WERI-Rb-1 (cell line): Measurements from ENCODE around the gene ARHGAP24.

ENCODE experiments used
- DNase-seq: peaks from one replicate; pipeline ENCODE4 v3.0.0-alpha.2; 2020
- H3K27ac ChIP-seq: fragments of 250-450 bp; sonication (Bioruptor Pico); 2 replicates; pipeline ENCODE4 v1.5.1; 2020; ENCODE audit warnings: mild to moderate bottlenecking, moderate library complexity
- H3K27me3 ChIP-seq: fragments of 250-450 bp; sonication (Bioruptor Pico); 2 replicates; pipeline ENCODE4 v1.5.1; 2021; ENCODE audit warnings: mild to moderate bottlenecking, low read depth, moderate library complexity; ENCODE audit not compliant: insufficient read depth, severe bottlenecking
- H3K36me3 ChIP-seq: fragments of 250-450 bp; sonication (Bioruptor Pico); 2 replicates; pipeline ENCODE4 v1.5.1; 2020; ENCODE audit warnings: mild to moderate bottlenecking, moderate library complexity
- H3K4me3 ChIP-seq: 2 replicates; pipeline ENCODE4 v1.5.1; 2011; ENCODE audit warnings: low read depth, mild to moderate bottlenecking, control low read depth, low read length
- H3K9me3 ChIP-seq: fragments of 250-450 bp; sonication (Bioruptor Pico); 2 replicates; pipeline ENCODE4 v1.5.1; 2021; ENCODE audit warnings: mild to moderate bottlenecking, moderate library complexity; ENCODE audit not compliant: severe bottlenecking
- CTCF ChIP-seq: IDR thresholded peaks from 2 replicates; pipeline ENCODE4 v1.5.1; 2011; ENCODE audit warnings: low read depth, mild to moderate bottlenecking, control low read depth, inconsistent platforms, low read length

The ARHGAP24 gene

GRCh38 chr4:85760511-85760910 is 285.6 kb downstream of the ARHGAP24 start:
- H3K27me3 ChIP-seq = no peaks in the 10 kb centered on the region
- no peaks in the 10 kb centered on the region for H3K9me3 ChIP-seq
- no peak for TF ChIP-seq CTCF
- no peak overlapping the region for H3K4me3 ChIP-seq
- H3K36me3 ChIP-seq = no peaks in the 10 kb centered on the region
- DNase-seq = no peak
- no peak overlapping the region for H3K27ac ChIP-seq

- Histone ChIP-seq H3K4me3 (no peak overlapping the region), H3K27me3 (no peaks in the 10 kb centered on the region), H3K36me3 (no peaks in the 10 kb centered on the region), H3K27ac (no peak overlapping the region), H3K9me3 (no peaks in the 10 kb centered on the region)
- DNase-seq = no peak
- no peak for TF ChIP-seq CTCF
These were observed 287.0 kb downstream of the ARHGAP24 start for GRCh38 chr4:85761803-85762528.

GRCh38 chr4:85762529-85762871 is 287.6 kb downstream of the ARHGAP24 start:
- no peak overlapping the region for H3K27ac ChIP-seq
- H3K4me3 ChIP-seq = no peak overlapping the region
- no peak for TF ChIP-seq CTCF
- DNase-seq = no peak
- H3K9me3 ChIP-seq = no peaks in the 10 kb centered on the region
- H3K36me3 ChIP-seq = no peaks in the 10 kb centered on the region
- H3K27me3 ChIP-seq = no peaks in the 10 kb centered on the region

GRCh38 chr4:85763202-85763601 is 288.3 kb downstream of the ARHGAP24 start:
- no peak overlapping the region for H3K4me3 ChIP-seq
- H3K36me3 ChIP-seq = no peaks in the 10 kb centered on the region
- no peak overlapping the region for H3K27ac ChIP-seq
- DNase-seq = no peak
- no peaks in the 10 kb centered on the region for H3K27me3 ChIP-seq
- H3K9me3 ChIP-seq = no peaks in the 10 kb centered on the region
- no peak for TF ChIP-seq CTCF

- Histone ChIP-seq H3K36me3 (no peaks in the 10 kb centered on the region), H3K9me3 (no peaks in the 10 kb centered on the region), H3K27ac (no peak overlapping the region), H3K4me3 (no peak overlapping the region), H3K27me3 (no peaks in the 10 kb centered on the region)
- DNase-seq = no peak
- TF ChIP-seq CTCF = no peak
These were observed 292.7 kb downstream of the ARHGAP24 start for GRCh38 chr4:85767649-85768048.

- TF ChIP-seq CTCF = no peak
- DNase-seq = no peak
- no peaks in the 10 kb centered on the region for H3K36me3 ChIP-seq
- H3K9me3 ChIP-seq = no peaks in the 10 kb centered on the region
- H3K27me3 ChIP-seq = no peaks in the 10 kb centered on the region
- no peak overlapping the region for H3K27ac ChIP-seq
- H3K4me3 ChIP-seq = no peak overlapping the region
These were observed 294.1 kb downstream of the ARHGAP24 start for GRCh38 chr4:85769009-85769408.
